Measurements from ENCODE around the gene FSTL4.

DNA sequence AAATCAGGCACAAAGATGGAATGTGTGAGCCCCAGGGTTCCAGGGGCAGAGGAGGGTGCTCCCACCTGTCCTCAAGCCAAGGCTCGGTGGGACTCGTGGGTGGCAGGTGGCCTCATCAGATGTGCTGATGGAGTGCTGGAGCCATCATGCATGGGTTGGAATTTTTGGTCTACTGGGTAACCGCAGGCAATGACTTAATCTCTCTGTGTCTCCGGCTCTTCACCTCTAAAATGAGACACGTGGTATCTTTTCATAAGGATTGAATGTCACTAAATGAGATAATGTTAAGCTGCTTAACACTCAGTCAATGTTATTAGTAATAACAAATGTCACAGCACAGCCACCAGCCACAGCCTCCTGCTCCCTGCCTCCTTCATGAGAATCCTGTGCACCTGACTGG, 315.0 kb downstream of the FSTL4 start:
- TF ChIP-seq POLR2AphosphoS5 (IDR thresholded peaks at IDR 0.05) (no peak), EP300 (IDR thresholded peaks at IDR 0.05) (no peak), POLR2A (IDR thresholded peaks at IDR 0.05) (no peak)
- TF ChIP-seq, protein P1, sequence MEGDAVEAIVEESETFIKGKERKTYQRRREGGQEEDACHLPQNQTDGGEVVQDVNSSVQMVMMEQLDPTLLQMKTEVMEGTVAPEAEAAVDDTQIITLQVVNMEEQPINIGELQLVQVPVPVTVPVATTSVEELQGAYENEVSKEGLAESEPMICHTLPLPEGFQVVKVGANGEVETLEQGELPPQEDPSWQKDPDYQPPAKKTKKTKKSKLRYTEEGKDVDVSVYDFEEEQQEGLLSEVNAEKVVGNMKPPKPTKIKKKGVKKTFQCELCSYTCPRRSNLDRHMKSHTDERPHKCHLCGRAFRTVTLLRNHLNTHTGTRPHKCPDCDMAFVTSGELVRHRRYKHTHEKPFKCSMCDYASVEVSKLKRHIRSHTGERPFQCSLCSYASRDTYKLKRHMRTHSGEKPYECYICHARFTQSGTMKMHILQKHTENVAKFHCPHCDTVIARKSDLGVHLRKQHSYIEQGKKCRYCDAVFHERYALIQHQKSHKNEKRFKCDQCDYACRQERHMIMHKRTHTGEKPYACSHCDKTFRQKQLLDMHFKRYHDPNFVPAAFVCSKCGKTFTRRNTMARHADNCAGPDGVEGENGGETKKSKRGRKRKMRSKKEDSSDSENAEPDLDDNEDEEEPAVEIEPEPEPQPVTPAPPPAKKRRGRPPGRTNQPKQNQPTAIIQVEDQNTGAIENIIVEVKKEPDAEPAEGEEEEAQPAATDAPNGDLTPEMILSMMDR (IDR thresholded peaks at IDR 0.05): no peak
